ENCODE results near the gene ATG10.

DNA sequence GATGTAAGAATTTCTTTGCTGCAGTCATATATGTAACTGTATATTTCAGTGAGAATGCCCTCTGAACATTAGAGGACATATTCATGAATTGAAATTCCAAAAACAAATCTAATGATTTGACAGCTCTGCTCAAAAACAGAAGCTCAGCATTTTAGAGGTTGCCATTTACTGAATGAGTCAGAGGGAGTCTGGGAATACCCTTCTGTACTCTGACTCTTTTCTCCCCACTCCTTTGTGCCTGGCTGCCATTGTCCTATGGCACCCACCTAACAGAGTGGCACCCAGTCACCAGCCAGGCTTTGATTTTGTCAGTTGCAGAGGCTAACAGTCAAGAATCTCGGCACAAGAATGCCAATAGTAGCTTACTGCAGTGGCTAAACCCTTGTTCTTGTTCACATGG lies 133.6 kb downstream of the ATG10 start:
- TF ChIP-seq, protein P1, sequence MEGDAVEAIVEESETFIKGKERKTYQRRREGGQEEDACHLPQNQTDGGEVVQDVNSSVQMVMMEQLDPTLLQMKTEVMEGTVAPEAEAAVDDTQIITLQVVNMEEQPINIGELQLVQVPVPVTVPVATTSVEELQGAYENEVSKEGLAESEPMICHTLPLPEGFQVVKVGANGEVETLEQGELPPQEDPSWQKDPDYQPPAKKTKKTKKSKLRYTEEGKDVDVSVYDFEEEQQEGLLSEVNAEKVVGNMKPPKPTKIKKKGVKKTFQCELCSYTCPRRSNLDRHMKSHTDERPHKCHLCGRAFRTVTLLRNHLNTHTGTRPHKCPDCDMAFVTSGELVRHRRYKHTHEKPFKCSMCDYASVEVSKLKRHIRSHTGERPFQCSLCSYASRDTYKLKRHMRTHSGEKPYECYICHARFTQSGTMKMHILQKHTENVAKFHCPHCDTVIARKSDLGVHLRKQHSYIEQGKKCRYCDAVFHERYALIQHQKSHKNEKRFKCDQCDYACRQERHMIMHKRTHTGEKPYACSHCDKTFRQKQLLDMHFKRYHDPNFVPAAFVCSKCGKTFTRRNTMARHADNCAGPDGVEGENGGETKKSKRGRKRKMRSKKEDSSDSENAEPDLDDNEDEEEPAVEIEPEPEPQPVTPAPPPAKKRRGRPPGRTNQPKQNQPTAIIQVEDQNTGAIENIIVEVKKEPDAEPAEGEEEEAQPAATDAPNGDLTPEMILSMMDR (IDR thresholded peaks at IDR 0.05; ENCODE audit: low read length) = no peak
- no peak for TF ChIP-seq EZH2 (IDR thresholded peaks at IDR 0.05; ENCODE audit: borderline replicate concordance, low read length)

Measured in OCI-LY1 (cell line).